OCI-LY1 (cell line): Measurements from ENCODE around the gene MTHFSD.
A peak's percentile ranks its signal among the peaks of the same experiment; 100 is the strongest.

Source experiments
- H2AFZ ChIP-seq: fragments of 200-600 bp; sonication (generic), shearing (Covaris generic); 2 replicates; pipeline ENCODE4 v1.6.0; 2014; ENCODE audit warnings: antibody characterized with exemption, mild to moderate bottlenecking, low read length
- H3F3A ChIP-seq: fragments of 200-600 bp; sonication (generic), shearing (Covaris generic); 2 replicates; pipeline ENCODE4 v1.6.0; 2014; ENCODE audit warnings: mild to moderate bottlenecking, antibody characterized with exemption, low read length, moderate library complexity; ENCODE audit not compliant: insufficient read depth
- H3K27ac ChIP-seq: fragments of 200-600 bp; sonication (generic); 2 replicates; pipeline ENCODE4 v1.5.1; 2014; ENCODE audit warnings: low read length, mixed run types, mild to moderate bottlenecking, low read depth; ENCODE audit not compliant: poor library complexity, severe bottlenecking
- H3K27me3 ChIP-seq: fragments of 200-600 bp; sonication (generic); 2 replicates; pipeline ENCODE4 v1.6.0; 2014; ENCODE audit warnings: antibody characterized with exemption, mild to moderate bottlenecking, low read length, moderate library complexity; ENCODE audit not compliant: insufficient read depth
- H3K36me3 ChIP-seq: fragments of 200-600 bp; sonication (generic); 2 replicates; pipeline ENCODE4 v1.6.1; 2014; ENCODE audit warnings: mild to moderate bottlenecking, antibody characterized with exemption, low read length, moderate library complexity, mixed read lengths; ENCODE audit not compliant: insufficient read depth
- H3K4me1 ChIP-seq: fragments of 200-600 bp; sonication (generic); 2 replicates; pipeline ENCODE4 v1.5.1; 2014; ENCODE audit warnings: mild to moderate bottlenecking, low read length, moderate library complexity; ENCODE audit not compliant: insufficient read depth, severe bottlenecking
- H3K4me2 ChIP-seq: fragments of 200-600 bp; sonication (generic), shearing (Covaris generic); 2 replicates; pipeline ENCODE4 v1.6.1; 2014; ENCODE audit warnings: low read length
- H3K4me3 ChIP-seq: fragments of 200-600 bp; sonication (generic); 2 replicates; pipeline ENCODE4 v1.5.1; 2014; ENCODE audit warnings: low read length, low read depth, mild to moderate bottlenecking, mixed read lengths; ENCODE audit not compliant: poor library complexity, severe bottlenecking
- H3K79me2 ChIP-seq: fragments of 200-600 bp; shearing (Covaris generic); 2 replicates; pipeline ENCODE4 v1.6.1; 2016; ENCODE audit warnings: mixed run types, low read length, mixed read lengths; ENCODE audit not compliant: insufficient read depth
- H3K9ac ChIP-seq: fragments of 200-600 bp; sonication (generic), shearing (Covaris generic); 2 replicates; pipeline ENCODE4 v1.6.1; 2014; ENCODE audit warnings: mild to moderate bottlenecking, low read length, mixed read lengths
- H3K9me2 ChIP-seq: fragments of 200-600 bp; sonication (generic), shearing (Covaris generic); 2 replicates; pipeline ENCODE4 v1.6.1; 2014; ENCODE audit warnings: low read depth, mild to moderate bottlenecking, low read length, mixed read lengths
- H3K9me3 ChIP-seq: fragments of 200-600 bp; shearing (Covaris generic); 2 replicates; pipeline ENCODE4 v1.6.1; 2014; ENCODE audit warnings: low read length, mixed read lengths
- H4K20me1 ChIP-seq: fragments of 200-600 bp; sonication (generic), shearing (Covaris generic); 2 replicates; pipeline ENCODE4 v1.6.0; 2016; ENCODE audit warnings: mild to moderate bottlenecking, low read length; ENCODE audit not compliant: insufficient read depth
- CTCF ChIP-seq: fragments of 200-600 bp; sonication (generic), shearing (Covaris generic); IDR thresholded peaks from 2 replicates; pipeline ENCODE4 v1.5.1; 2017; ENCODE audit warnings: mild to moderate bottlenecking, antibody characterized with exemption, low read length, moderate library complexity, mixed read lengths
- EZH2 ChIP-seq: fragments of 200-600 bp; sonication (generic), shearing (Covaris generic); IDR thresholded peaks from 2 replicates; pipeline ENCODE4 v1.8.0; 2017; ENCODE audit warnings: borderline replicate concordance, mixed run types, mild to moderate bottlenecking, antibody characterized with exemption, low read length, moderate library complexity, mixed read lengths

MTHFSD gene

GRCh38 chr16:86569701-86570447 lies 14.8 kb upstream of the MTHFSD start:
- 0 out of 2 replicates have a peak, but pooled peaks cover 3% of the 10 kb centered on the region for H3F3A ChIP-seq
- peaks cover 8% of the 10 kb centered on the region; the same call in 1 of the 2 replicates for H3K79me2 ChIP-seq
- peaks cover 12% of the 10 kb centered on the region; the same call in 1 of the 2 replicates for H3K36me3 ChIP-seq
- H4K20me1 ChIP-seq = no peaks in the 10 kb centered on the region
- H3K9me3 ChIP-seq = no peaks in the 10 kb centered on the region
- peak overlapping the region; percentile 77 for H3K9ac ChIP-seq
- H2AFZ ChIP-seq = peak overlapping the region; percentile 53; the same call in 1 of the 2 replicates
- peaks cover 56% of the 10 kb centered on the region for H3K4me1 ChIP-seq
- peak overlapping the region; percentile 70 for H3K4me2 ChIP-seq
- no peaks in the 10 kb centered on the region for H3K9me2 ChIP-seq
- H3K27ac ChIP-seq = peak overlapping the region; percentile 91
- H3K27me3 ChIP-seq = no peaks in the 10 kb centered on the region; the same call in 1 of the 2 replicates
- TF ChIP-seq CTCF (no peak), EZH2 (no peak)
- peak overlapping the region; percentile 65 for H3K4me3 ChIP-seq

GRCh38 chr16:86568677-86569623 lies 13.9 kb upstream of the MTHFSD start:
- no peak overlapping the region; the same call in 1 of the 2 replicates for H3K9ac ChIP-seq
- no peaks in the 10 kb centered on the region for H3K9me3 ChIP-seq
- TF ChIP-seq CTCF (no peak), EZH2 (no peak)
- no peaks in the 10 kb centered on the region for H3K9me2 ChIP-seq
- H3K4me1 ChIP-seq = peaks cover 54% of the 10 kb centered on the region
- H3F3A ChIP-seq = 0 out of 2 replicates have a peak, but pooled peaks cover 3% of the 10 kb centered on the region
- H3K36me3 ChIP-seq = peaks cover 4% of the 10 kb centered on the region; the same call in 1 of the 2 replicates
- peak overlapping the region; percentile 91 for H3K27ac ChIP-seq
- H2AFZ ChIP-seq = no peak overlapping the region
- H3K4me2 ChIP-seq = peak overlapping the region; percentile 70
- no peaks in the 10 kb centered on the region for H4K20me1 ChIP-seq
- H3K79me2 ChIP-seq = peaks cover 8% of the 10 kb centered on the region; the same call in 1 of the 2 replicates
- H3K4me3 ChIP-seq = no peak overlapping the region
- no peaks in the 10 kb centered on the region; the same call in 1 of the 2 replicates for H3K27me3 ChIP-seq

GRCh38 chr16:86567701-86568581 lies 12.9 kb upstream of the MTHFSD start:
- Histone ChIP-seq H3K9me2 (no peaks in the 10 kb centered on the region), H3K4me3 (no peak overlapping the region), H3K79me2 (peaks cover 8% of the 10 kb centered on the region; the same call in 1 of the 2 replicates), H3K27me3 (no peaks in the 10 kb centered on the region; the same call in 1 of the 2 replicates), H2AFZ (no peak overlapping the region), H3K9ac (no peak overlapping the region), H3K4me2 (no peak overlapping the region), H3K4me1 (peaks cover 48% of the 10 kb centered on the region), H3K36me3 (no peaks in the 10 kb centered on the region), H3K27ac (no peak overlapping the region), H3K9me3 (no peaks in the 10 kb centered on the region), H4K20me1 (no peaks in the 10 kb centered on the region), H3F3A (0 out of 2 replicates have a peak, but pooled peaks cover 3% of the 10 kb centered on the region)
- no peak for TF ChIP-seq CTCF
- no peak for TF ChIP-seq EZH2
